Tibial artery (tissue), 4 donors: ENCODE results near the gene KLHL29.

ENCODE experiments used
- DNase-seq, 2 donors: peaks; one replicate each; pipeline ENCODE4 v3.0.0-alpha.2; 2019
- H3K27ac ChIP-seq, 2 donors: fragments of 200-600 bp; sonication (generic) in 1 of 2; 1 replicate in 1 of 2; 2 replicates in 1 of 2; pipeline ENCODE4 v1.5.1; 2018 to 2019; ENCODE audit warnings: mild to moderate bottlenecking in 1 of 2
- H3K27me3 ChIP-seq, 2 donors: fragments of 200-600 bp; sonication (generic) in 1 of 2; one replicate each; pipeline versions ENCODE4 v1.5.1 to v1.6.0; 2016 to 2019
- H3K36me3 ChIP-seq, 3 donors: fragments of 200-600 bp; sonication (generic) in 2 of 3; one replicate each; pipeline ENCODE4 v1.5.1; 2016 to 2019; ENCODE audit warnings: mild to moderate bottlenecking in 2 of 3
- H3K4me1 ChIP-seq, 4 donors: fragments of 200-600 bp; sonication (generic) in 2 of 4; 1 replicate in 3 of 4; 2 replicates in 1 of 4; pipeline ENCODE4 v1.5.1; 2016 to 2019
- H3K4me3 ChIP-seq, 2 donors: fragments of 200-600 bp; sonication (generic) in 1 of 2; 1 replicate in 1 of 2; 2 replicates in 1 of 2; pipeline ENCODE4 v1.5.1; 2018 to 2019; ENCODE audit warnings: mild to moderate bottlenecking in 2 of 2
- H3K9me3 ChIP-seq, 3 donors: fragments of 200-600 bp; sonication (generic) in 1 of 3; one replicate each; pipeline ENCODE4 v1.5.1; 2016 to 2019
- intact Hi-C: fragments of 100-400 bp; cut with DNase I; formaldehyde crosslinking; loops from one replicate; pipeline ENCODE4 v1.15.0; 2023; ENCODE audit warnings: low total_unique reads
- TF ChIP-seq, protein P1 (sequence below), 2 experiments: fragments of 200-600 bp in 1 of 2; fragments of 450-650 bp in 1 of 2; IDR thresholded peaks; one replicate each; pipeline ENCODE4 v1.5.1; 2017 to 2019; ENCODE audit warnings: antibody characterized with exemption in 2 of 2, mild to moderate bottlenecking in 1 of 2, moderate library complexity in 1 of 2

KLHL29 gene

GRCh38 chr2:23620841-23621341, 235.9 kb downstream of the KLHL29 start:
- Histone ChIP-seq H3K4me1 (peaks cover 0 to 61% (median 50%) of the 10 kb centered on the region in 4 donors), H3K36me3 (no peaks in the 10 kb centered on the region), H3K27ac (peak overlapping the region; percentile 86 to 88), H3K27me3 (no peaks in the 10 kb centered on the region), H3K4me3 (no peak overlapping the region), H3K9me3 (peaks cover 0 to 6% (median 4%) of the 10 kb centered on the region in 3 donors)
- DNase-seq, result peak in 1 of 2 donors; percentile 87
- intact Hi-C loops, result loop anchor here (10.0 kb wide), 1 partner anchor 236 kb away; the partner anchor contains the start of gene KLHL29
- TF ChIP-seq, protein P1, sequence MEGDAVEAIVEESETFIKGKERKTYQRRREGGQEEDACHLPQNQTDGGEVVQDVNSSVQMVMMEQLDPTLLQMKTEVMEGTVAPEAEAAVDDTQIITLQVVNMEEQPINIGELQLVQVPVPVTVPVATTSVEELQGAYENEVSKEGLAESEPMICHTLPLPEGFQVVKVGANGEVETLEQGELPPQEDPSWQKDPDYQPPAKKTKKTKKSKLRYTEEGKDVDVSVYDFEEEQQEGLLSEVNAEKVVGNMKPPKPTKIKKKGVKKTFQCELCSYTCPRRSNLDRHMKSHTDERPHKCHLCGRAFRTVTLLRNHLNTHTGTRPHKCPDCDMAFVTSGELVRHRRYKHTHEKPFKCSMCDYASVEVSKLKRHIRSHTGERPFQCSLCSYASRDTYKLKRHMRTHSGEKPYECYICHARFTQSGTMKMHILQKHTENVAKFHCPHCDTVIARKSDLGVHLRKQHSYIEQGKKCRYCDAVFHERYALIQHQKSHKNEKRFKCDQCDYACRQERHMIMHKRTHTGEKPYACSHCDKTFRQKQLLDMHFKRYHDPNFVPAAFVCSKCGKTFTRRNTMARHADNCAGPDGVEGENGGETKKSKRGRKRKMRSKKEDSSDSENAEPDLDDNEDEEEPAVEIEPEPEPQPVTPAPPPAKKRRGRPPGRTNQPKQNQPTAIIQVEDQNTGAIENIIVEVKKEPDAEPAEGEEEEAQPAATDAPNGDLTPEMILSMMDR (IDR thresholded peaks at IDR 0.05), result no peak

DNA sequence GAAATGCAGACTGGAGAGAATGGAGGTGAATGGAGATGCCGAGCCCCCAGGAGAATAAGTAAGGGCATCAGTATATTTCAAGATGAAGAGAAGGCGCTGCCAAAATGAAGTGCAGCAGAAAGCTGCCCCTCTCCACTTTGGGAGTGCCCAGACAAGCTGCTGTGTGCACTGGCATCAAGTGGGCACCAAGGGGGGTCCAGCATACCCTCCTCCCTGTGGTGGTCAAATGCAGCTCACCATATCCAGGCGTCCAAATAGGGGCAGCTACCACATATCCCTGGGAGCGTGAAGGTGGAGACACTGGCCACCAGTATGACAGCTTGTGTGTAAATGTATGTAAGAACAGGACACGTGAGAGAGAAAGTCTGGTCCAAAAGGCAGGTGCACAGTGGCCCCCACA, 236.6 kb downstream of the KLHL29 start:
- no peaks in the 10 kb centered on the region for H3K27me3 ChIP-seq
- peak overlapping the region; percentile 86 to 88 for H3K27ac ChIP-seq
- intact Hi-C loops, result loop anchor here (10.0 kb wide), 1 partner anchor 237 kb away; the partner anchor contains the start of gene KLHL29
- H3K9me3 ChIP-seq, result peaks cover 0 to 6% (median 4%) of the 10 kb centered on the region in 3 donors
- H3K4me1 ChIP-seq, result peaks cover 0 to 53% (median 46%) of the 10 kb centered on the region in 4 donors
- H3K4me3 ChIP-seq, result no peak overlapping the region
- DNase-seq, result peak in 1 of 2 donors; percentile 48
- TF ChIP-seq, protein P1 (IDR thresholded peaks at IDR 0.05), result no peak
- no peaks in the 10 kb centered on the region for H3K36me3 ChIP-seq

DNA sequence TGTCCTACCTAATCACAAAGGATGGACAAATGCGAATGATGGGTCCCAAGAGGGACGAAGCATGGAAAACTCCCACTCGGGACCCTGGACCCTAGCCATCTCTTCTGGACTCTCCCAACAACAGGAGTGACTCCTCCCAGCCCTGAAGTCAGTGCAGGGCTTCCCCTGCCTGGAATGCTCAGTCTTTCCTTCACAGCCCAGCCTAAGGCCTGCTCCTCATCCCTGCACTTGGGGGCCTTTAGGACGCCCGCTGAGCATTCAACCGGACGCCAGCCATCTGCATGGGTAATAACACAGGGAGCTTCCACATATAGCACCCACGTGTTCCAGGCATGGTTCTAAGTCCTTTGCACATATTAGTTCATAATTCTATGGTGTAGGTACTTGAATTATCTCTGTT, 237.5 kb downstream of the KLHL29 start:
- Histone ChIP-seq H3K36me3 (peaks cover 0 to 4% (median 0%) of the 10 kb centered on the region in 3 donors), H3K27ac (no peak overlapping the region), H3K9me3 (peaks cover 0 to 6% (median 4%) of the 10 kb centered on the region in 3 donors), H3K4me3 (no peak overlapping the region), H3K27me3 (no peaks in the 10 kb centered on the region), H3K4me1 (peaks cover 0 to 45% (median 38%) of the 10 kb centered on the region in 4 donors)
- DNase-seq, result peak in 1 of 2 donors; percentile 45
- TF ChIP-seq, protein P1 (IDR thresholded peaks at IDR 0.05), result no peak
- intact Hi-C loops, result loop anchor here (10.0 kb wide), 1 partner anchor 238 kb away; the partner anchor contains the start of gene KLHL29

GRCh38 chr2:23622966-23623675, 238.1 kb downstream of the KLHL29 start:
- intact Hi-C loops, result loop anchor here (10.0 kb wide), 1 partner anchor 238 kb away; the partner anchor contains the start of gene KLHL29
- H3K27ac ChIP-seq, result no peak overlapping the region

GRCh38 chr2:23624378-23624777, 239.4 kb downstream of the KLHL29 start:
- peaks cover 0 to 29% (median 23%) of the 10 kb centered on the region in 4 donors for H3K4me1 ChIP-seq
- no peak overlapping the region for H3K27ac ChIP-seq
- H3K9me3 ChIP-seq, result peaks cover 0 to 6% (median 4%) of the 10 kb centered on the region in 3 donors
- intact Hi-C loops, result loop anchor here (10.0 kb wide), 1 partner anchor 240 kb away; the partner anchor contains the start of gene KLHL29
- no peak overlapping the region for H3K4me3 ChIP-seq
- TF ChIP-seq, protein P1 (IDR thresholded peaks at IDR 0.05), result peak in 1 of 2 experiments; percentile 24
- no peaks in the 10 kb centered on the region for H3K27me3 ChIP-seq
- no peak for DNase-seq
- H3K36me3 ChIP-seq, result peaks cover 0 to 4% (median 0%) of the 10 kb centered on the region in 3 donors

More at GRCh38 chr2:23622966-23623675, 238.1 kb downstream of the KLHL29 start:
- Histone ChIP-seq H3K36me3 (peaks cover 0 to 4% (median 0%) of the 10 kb centered on the region in 3 donors), H3K4me1 (peaks cover 0 to 40% (median 34%) of the 10 kb centered on the region in 4 donors), H3K4me3 (no peak overlapping the region), H3K27me3 (no peaks in the 10 kb centered on the region), H3K9me3 (peaks cover 0 to 6% (median 4%) of the 10 kb centered on the region in 3 donors)
- no peak for DNase-seq
- TF ChIP-seq, protein P1 (IDR thresholded peaks at IDR 0.05), result no peak
